A549 treated with AZD9567 at 1 μM for 4 hours (cell line): ENCODE measurements around the gene UMOD. TPM values are rescaled to one million over a fixed set of nuclear protein-coding genes. Genes with fewer than 3 reads are reported as not detected.

Experiments
- total RNA-seq: library from RNA; stranded (reverse); fragments of 200-300 nt; extraction: Qiagen RNA extraction; gene quantifications from 5 replicates; pipeline ENCODE4 v1.2.3, GENCODE V29; 2022; ENCODE audit not compliant: insufficient read depth

Gene UMOD
- not detected in 5 replicates for total RNA-seq

DNA sequence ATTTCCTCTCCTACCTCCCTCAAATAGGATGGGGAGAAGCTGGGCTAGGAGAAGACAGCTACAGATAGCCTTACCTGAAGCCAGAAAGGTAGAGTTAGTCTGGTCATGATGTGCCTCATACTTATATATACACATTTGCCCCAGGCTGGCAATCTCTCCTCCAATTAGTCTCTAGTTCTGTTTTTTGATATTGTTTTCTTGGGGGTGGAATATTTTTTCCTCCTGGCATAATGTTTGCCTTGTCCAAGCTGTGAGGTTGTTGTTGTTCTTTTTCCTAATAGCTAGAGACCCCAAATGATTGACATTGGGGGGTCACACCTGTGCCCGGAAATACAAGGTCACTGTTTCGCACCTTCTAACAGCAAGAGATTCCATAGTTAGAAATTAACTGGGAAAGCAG is at the start of gene UMOD:
UMOD (minus strand) TSS at position 101 of the 400 bp plus-strand sequence. CDS start 1,978 bp downstream, outside the sequence.

DNA sequence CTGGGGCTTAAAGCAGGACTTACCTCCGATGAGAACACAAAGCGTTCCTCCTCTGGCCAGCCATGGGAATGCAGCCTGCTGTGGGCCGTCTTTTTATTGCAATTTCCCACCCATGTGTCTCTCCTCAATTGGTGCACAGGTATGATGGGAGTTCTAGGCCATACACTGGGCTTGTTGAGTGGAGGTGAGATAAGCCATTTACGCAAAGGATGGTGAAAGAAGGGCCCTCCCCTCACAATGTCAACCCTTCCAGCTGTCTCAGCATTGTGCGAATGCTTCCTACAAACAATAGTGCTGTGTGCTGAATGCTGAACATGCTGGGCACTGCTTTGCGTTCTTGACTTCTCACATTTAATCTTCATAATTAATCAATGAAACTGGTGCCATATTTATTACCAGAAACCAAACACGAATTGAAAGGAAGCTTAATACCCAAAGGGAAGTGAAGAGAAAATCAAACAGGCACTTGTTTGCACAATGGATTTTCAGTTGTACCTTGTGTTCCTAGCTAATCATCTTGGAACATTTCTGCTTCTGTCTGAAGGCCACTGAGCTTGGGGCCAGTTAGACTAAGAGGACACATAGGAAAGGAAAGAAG is 25.0 kb downstream of the UMOD start, which contains the start of gene GP2:
GP2 (minus strand) TSS at position 70 of the 598 bp plus-strand sequence. CDS start 1,082 bp downstream, outside the sequence.

Other genes starting within 250 kb of the UMOD start
- gene GP2, start 25.2 kb downstream of the UMOD start, total RNA-seq = not detected in 5 replicates
- gene PDILT, start 52.0 kb upstream of the UMOD start, total RNA-seq = not detected in 5 replicates
- not detected in 5 replicates for gene ACSM5, start 56.8 kb upstream of the UMOD start, total RNA-seq
- gene ACSM2A, start 98.8 kb upstream of the UMOD start, total RNA-seq = not detected in 5 replicates
- not detected in 5 replicates for gene ACSM2B, start 223.7 kb upstream of the UMOD start, total RNA-seq